RWPE1 (cell line): Measurements from ENCODE around the gene HSPD1.
"Not testable (repeated sequence)": the region's sequence is repeated elsewhere in the genome, so short reads cannot be mapped to it uniquely, and the experiment has no call there.

ENCODE experiments used
- CTCF ChIA-PET: fragments of 350-600 bp; sonication (Branson Sonifier 250); formaldehyde crosslinking; extraction: SDS; loops from one replicate; lab custom pipeline; 2021; lab: Yijun Ruan, JAX
- POLR2A ChIA-PET: fragments of 400-600 bp; formaldehyde crosslinking; extraction: SDS; loops from one replicate; lab custom pipeline; 2020; ENCODE audit warnings: antibody characterized with exemption; ENCODE audit not compliant: low non-redundant PET; lab: Yijun Ruan, JAX
- DNase-seq: peaks from one replicate; pipeline ENCODE4 v3.0.0; 2012; ENCODE audit warnings: low spot score
- H3K27ac ChIP-seq: fragments of 450-650 bp; 2 replicates; pipeline ENCODE4 v1.5.1; 2017
- CTCF ChIP-seq: fragments of 450-650 bp; conservative IDR thresholded peaks from 2 replicates; pipeline ENCODE4 v1.5.1; 2017; ENCODE audit warnings: low read depth, mild to moderate bottlenecking

Gene HSPD1

GRCh38 chr2:197486175-197486574 lies 13.5 kb downstream of the HSPD1 start:
- POLR2A ChIA-PET: no interaction called here
- CTCF ChIA-PET: no interaction called here
- DNase-seq: no peak

GRCh38 chr2:197484248-197484647 lies 15.4 kb downstream of the HSPD1 start:
- POLR2A ChIA-PET: interaction anchor here (0.6 to 0.7 kb wide), 5 partner anchors 12 to 585 kb away, joined by 3 to 17 read pairs (median 9); partner anchors contain the start of gene HSPD1
- CTCF ChIA-PET, H3K27ac ChIP-seq, DNase-seq: not testable (repeated sequence)

More at GRCh38 chr2:197486175-197486574, 13.5 kb downstream of the HSPD1 start:
- TF ChIP-seq CTCF: no peak
- H3K27ac ChIP-seq: no peak overlapping the region

GRCh38 chr2:197480165-197481036 lies 19.2 kb downstream of the HSPD1 start:
- no peak for DNase-seq
- POLR2A ChIA-PET: no interaction called here
- TF ChIP-seq CTCF: no peak
- CTCF ChIA-PET: interaction anchor here (0.9 kb wide), 1 partner anchor 11 kb away, joined by 6 read pairs; no protein-coding TSS in a partner anchor
- H3K27ac ChIP-seq: no peak overlapping the region

- ChIA-PET CTCF (no interaction called here), POLR2A (no interaction called here)
- no peak for DNase-seq
- TF ChIP-seq CTCF: no peak
- H3K27ac ChIP-seq: no peak overlapping the region
These were observed 21.8 kb downstream of the HSPD1 start for GRCh38 chr2:197477797-197478196.

- DNase-seq: no peak
- ChIA-PET POLR2A (interaction anchor here (0.6 kb wide), 1 partner anchor 12 kb away, joined by 9 read pairs; no protein-coding TSS in a partner anchor), CTCF (no interaction called here)
- no peak overlapping the region for H3K27ac ChIP-seq
- TF ChIP-seq CTCF: no peak
These were observed 27.5 kb downstream of the HSPD1 start for GRCh38 chr2:197472166-197472565.

- H3K27ac ChIP-seq: no peak overlapping the region
- no peak for TF ChIP-seq CTCF
- CTCF ChIA-PET: interaction anchor here (0.6 kb wide), 1 partner anchor 26 kb away, joined by 3 read pairs; no protein-coding TSS in a partner anchor
- POLR2A ChIA-PET: interaction anchor here (0.6 to 0.7 kb wide), 2 partner anchors 10 to 56 kb away, joined by 3 read pairs; no protein-coding TSS in a partner anchor
- no peak for DNase-seq
These were observed 35.5 kb downstream of the HSPD1 start for GRCh38 chr2:197464175-197464574.
